GM19467 (cell line): Measurements from ENCODE around the gene FAM118A.
A peak's percentile ranks its signal among the peaks of the same experiment; 100 is the strongest.
"Not testable (repeated sequence)": the region's sequence is repeated elsewhere in the genome, so short reads cannot be mapped to it uniquely, and the experiment has no call there.

Experiments
- ATAC-seq: cut with Tn5 transposase; IDR thresholded peaks from one replicate; pipeline ENCODE4 v1.9.1; 2021; ENCODE audit warnings: mild to moderate bottlenecking, moderate library complexity; ENCODE audit not compliant: unreplicated experiment

Gene FAM118A

DNA sequence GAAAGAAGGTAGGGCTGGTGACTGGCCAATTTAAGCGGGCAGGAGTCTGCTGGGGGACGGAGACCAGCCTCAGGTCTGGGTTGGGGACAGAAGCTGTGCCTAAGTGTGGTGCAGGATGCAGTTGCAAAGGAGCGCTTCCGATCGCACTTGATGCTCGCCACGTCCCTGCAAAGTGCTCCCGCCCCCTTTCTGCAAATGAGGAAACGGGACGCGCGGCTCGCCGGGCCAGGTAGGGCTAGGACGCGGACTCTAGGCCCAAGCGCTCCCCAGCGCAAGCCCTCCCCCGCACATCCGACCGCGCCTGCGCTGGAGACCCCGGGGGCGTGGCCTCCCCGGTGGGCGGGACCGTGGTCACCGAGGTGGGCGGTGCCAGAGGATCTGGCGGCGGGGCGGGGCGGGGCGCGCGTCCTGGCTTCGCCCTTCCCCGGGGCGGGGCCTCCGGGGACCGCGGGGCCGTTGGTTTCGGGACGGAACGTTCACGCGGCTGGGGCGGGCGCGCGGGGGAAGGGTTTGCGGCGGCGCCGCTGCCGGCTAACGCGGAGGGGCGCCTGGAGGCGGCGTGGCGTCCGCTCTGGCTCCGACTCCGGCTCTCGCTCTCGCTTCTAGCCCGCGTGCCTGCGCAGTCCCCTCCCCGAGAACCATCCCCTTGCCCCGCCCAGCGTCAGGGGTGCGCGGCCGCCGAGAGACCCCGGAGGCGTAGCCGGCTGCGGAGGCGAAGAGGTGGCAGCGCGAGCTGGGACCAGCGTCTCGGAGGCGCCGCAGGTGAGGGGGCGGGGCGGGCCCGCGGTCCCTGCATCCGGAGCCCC, at the start of gene FAM118A:
Gene FAM118A, plus strand, starts transcription at position 513 of the 806 bp plus-strand sequence. CDS start 12,446 bp downstream, outside the sequence.
- peak; percentile 76 for ATAC-seq

DNA sequence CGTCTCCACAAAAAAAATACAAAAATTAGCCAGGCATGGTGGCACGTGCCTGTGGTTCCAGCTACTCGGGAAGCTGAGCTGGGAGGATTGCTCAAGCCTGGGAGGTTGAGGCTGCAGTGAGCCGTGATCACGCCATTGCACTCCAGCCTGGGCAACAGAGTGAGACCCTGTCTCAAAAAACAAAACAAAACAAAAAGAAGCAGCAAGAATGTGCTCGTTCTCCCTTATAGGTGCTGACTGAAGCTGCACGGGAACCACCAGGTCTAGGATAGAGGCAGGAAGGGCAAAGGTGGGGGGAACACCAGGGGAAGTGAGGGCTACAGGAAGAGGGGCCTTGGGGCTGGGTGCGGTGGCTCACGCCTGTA, 49.4 kb upstream of the FAM118A start:
- ATAC-seq, result not testable (repeated sequence)

GRCh38 chr22:45261407-45262088, 48.2 kb upstream of the FAM118A start:
- ATAC-seq, result no peak

DNA sequence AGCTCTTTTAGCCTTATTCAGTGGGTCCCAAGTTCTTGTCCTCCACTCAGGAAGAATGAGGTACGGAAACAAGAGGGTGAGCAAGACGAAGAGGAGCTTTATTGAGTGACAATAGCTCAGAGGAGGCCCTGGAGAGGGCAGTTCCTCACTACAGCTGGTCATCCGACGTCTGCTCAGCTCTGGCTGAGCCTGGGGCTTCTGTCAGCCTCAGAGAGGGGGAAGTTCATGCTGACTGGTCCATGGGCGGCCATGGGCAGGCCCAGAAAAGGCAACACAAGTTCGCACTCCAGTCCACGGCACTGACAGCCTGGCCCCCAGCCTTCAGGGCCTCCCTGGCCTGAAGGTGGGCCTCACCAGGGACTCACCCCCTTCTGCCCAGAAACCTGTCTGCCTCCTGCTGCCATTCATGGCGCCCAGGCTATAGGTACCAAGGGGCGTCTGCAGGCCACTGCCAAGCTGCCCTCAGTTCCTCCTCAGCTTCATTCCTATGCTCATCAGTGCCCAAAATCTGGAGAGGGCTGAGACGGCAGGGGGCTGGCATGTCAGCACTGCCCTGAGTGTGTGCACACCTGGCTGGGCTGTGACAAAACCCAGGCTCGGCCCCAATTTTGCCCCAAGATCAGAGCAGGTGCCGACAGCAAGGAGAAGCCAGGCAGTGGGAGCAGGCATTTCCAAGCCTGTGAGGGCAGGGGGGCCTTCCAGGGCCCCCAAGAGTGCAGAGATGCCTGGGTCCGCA, 47.4 kb upstream of the FAM118A start:
- ATAC-seq, result no peak

DNA sequence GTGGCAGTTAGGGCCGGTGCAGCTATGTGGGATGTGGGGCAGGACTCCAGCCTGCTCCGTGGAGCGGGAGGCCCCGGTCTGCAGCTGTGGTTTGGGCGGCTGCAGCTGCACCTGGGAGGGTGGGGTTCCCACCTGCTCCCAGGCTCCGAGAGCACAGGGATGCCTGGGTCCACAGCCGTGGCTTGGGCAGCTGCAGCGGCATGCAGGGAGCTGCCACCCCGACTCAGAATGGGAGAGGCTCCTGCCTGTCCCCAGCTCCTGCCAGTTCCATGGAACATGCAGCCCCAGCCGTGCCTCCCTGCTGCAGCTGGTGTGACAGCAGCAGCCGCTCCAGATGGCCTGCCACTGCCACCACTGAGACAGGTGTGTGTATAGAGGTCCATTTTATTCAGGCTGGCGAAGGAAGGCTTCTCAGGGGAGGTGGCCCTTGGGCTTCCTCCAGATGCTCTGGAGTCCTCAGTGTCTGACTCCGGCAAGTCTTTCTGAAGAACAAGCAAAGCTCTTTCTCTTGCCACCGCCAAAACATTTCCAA, 46.7 kb upstream of the FAM118A start:
- ATAC-seq, result peak; percentile 24

DNA sequence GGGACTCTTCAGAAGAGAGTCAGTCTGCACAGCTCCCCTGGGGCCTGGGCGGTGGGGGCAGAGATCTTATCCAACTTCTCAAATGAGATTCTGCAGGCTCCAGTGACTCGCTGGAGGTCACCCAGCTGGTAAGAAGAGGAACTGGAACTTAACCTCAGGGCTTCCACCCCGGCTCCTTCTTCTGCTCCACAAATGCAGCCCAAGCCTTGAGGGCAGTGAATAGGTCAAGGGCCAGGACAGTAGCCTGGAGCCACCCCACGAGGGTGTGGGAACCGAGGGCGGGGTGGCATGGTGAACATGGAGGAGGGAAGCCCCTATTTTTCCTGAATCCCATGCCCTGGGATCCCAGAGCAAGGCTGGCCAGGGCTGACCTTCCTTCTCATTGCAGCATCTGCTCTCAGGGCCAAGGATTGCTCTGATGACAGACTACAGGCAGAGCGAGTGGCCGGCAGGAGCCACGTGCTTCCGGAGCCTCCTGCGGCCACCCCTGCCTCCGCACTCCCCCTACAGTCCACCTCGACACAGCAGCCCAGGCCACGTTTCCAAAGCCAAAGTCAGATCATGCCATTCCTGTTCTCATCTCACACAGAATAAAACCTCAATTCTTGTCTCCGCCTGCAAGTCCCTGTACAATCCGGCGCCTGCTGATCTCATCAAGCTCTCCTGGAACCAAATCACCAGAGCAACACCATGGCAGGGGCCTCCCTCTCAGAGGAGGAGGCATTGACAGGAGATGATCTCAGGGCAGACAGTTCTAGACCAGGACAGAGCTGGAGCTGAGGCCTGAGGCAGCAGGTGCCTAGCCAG, 46.1 kb upstream of the FAM118A start:
- peak; percentile 68 for ATAC-seq

DNA sequence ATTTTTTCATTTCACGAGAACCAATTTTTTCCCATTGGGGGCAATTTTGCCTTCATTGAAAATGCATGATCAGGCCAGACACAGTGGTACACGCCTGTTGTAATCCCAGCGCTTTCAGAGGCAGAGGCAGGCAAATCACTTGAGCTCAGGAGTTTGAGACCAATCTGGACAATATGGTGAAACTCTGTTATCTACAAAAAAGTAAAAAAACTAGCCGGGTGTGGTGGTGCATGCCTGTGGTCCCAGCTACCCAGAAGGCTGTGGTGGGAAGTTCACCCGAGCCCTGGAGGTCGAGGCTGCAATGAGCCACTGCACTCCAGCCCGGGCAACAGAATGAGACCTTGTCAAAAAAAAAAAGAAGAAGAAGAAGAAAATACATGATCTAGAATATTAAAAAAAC, 44.2 kb upstream of the FAM118A start:
- ATAC-seq, result no peak

GRCh38 chr22:45268167-45268957, 41.4 kb upstream of the FAM118A start:
- no peak for ATAC-seq

GRCh38 chr22:45268958-45269844, 40.5 kb upstream of the FAM118A start:
- ATAC-seq, result no peak

GRCh38 chr22:45270095-45271020, 39.4 kb upstream of the FAM118A start:
- no peak for ATAC-seq

DNA sequence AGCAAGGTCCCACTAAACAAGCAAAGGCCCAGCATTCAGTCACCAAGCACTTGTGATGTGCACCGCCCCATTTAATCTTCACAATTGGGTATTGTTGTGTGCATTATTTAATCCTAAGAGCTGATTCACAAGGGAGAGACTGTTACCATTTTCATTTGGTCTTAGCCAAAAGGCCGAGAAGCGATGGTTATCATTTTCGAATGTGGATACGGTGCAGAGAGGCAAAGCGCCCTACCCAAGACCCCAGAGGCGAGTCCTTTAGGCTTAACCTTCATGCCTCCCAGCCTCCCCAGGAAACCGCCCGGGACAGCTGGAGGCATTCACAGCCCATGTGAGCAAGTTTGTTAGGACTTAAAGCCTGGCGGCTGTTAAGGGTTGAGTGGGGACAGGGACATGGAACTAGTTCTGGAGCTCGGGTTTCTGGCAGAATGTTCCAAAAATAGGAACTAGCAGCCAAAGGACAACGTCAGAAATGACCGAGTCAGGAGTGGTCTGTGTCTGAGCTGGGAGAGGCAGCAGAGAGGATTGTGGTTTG, 38.0 kb upstream of the FAM118A start:
- ATAC-seq, result no peak

- no peak for ATAC-seq
Measured at GRCh38 chr22:45272498-45272897, 37.2 kb upstream of the FAM118A start.

DNA sequence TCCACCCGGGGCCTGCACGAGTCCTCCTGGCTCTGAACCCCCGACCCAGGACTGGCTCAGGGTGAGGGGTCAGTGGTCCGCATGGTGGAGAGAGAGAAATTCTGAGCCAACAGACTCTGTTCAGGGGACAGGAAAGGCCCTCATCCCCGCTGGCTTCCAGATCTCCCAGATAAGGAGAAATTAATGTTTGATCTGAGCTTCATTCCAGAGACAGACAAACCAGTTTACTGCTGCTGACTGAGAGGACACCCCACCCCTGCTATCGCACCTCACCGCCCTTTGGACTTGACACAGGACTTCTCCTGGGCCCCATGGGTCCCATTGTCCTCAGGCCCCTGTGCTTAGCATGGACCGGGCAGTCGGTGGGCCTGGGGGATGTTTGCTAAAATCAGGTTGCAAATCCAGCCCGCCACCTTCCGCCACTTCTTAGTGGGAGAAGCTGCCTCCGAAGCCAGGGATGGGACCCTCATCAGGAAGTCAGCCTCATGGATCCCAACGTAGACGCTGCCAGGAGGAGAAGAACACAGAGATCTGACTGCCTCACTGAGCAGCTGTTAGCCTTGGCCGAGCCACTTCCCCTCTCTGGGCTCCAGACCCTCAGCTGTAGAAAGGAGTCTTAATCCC, 36.2 kb upstream of the FAM118A start:
- no peak for ATAC-seq

DNA sequence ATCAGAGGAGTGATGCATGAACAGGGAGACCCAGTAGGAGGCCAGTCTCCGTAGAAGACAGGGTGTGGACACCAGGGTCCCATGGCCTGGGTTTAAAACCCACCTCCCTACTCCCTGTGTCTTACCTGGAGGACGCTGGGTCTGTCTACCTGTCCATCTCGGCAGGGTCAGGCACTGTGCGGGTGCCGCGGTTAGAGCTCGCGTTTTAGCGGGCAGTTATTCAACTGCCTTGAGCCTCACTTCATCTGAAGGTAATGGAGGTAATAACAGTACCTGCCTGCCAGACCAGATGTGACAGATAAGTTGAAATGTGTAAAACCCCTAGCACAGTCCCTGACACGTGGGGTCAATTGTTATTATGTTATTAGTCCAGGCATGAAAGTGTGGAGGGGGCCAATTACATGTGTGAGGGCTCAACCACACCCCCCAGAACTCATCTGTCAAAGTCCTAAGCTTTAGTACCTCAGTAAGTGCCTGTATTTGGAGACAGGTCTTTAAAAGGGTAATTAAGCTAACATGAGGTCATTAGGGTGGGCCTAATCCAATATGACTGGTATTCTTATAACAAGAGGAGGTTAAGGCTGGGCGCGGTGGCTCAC, 33.1 kb upstream of the FAM118A start:
- no peak for ATAC-seq

DNA sequence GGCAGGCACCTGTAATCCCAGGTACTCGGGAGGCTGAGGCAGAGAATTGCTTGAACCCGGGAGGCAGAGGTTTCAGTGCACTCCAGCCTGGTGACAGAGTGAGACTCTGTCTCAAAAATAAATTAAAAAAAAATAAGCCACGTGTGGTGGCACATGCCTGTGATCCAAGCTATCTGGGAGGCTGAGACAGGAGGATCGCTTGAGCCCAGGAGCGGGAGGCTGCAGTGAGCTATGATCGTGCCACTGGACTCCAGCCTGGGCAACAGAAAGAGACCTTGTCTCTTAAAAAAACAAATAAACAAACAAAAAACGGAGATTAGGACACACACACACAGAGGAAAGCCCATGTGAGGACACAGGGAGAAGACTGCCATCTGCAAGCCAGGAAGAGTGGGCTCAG, 32.0 kb upstream of the FAM118A start:
- not testable (repeated sequence) for ATAC-seq

GRCh38 chr22:45278125-45278524, 31.6 kb upstream of the FAM118A start:
- ATAC-seq, result no peak

- no peak for ATAC-seq
Measured at GRCh38 chr22:45280587-45280980, 29.1 kb upstream of the FAM118A start.
